HG02763 (cell line): ENCODE results near the gene CILP.
A peak's percentile ranks its signal among the peaks of the same experiment; 100 is the strongest.
"Not testable (repeated sequence)": the region's sequence is repeated elsewhere in the genome, so short reads cannot be mapped to it uniquely, and the experiment has no call there.

Experiments used
- ATAC-seq: cut with Tn5 transposase; IDR thresholded peaks from one replicate; pipeline ENCODE4 v1.9.1; 2021; ENCODE audit warnings: mild to moderate bottlenecking, moderate library complexity; ENCODE audit not compliant: unreplicated experiment

Gene CILP

DNA sequence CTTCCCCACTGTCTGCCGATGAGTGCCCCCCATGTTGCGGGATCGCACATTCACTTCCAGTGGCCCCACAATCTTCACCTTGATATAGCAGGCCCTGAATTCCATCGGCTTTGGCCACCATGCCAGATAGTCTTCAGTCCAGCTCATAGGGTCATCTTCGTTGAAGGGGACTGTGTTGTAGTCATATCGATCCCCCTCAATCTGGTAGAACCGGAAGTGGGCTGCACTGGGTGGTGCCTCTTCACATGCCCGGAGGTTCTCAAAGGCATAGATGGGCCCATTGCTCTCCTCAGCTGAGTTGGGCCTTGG is 14.0 kb downstream of the CILP start:
- ATAC-seq: no peak

DNA sequence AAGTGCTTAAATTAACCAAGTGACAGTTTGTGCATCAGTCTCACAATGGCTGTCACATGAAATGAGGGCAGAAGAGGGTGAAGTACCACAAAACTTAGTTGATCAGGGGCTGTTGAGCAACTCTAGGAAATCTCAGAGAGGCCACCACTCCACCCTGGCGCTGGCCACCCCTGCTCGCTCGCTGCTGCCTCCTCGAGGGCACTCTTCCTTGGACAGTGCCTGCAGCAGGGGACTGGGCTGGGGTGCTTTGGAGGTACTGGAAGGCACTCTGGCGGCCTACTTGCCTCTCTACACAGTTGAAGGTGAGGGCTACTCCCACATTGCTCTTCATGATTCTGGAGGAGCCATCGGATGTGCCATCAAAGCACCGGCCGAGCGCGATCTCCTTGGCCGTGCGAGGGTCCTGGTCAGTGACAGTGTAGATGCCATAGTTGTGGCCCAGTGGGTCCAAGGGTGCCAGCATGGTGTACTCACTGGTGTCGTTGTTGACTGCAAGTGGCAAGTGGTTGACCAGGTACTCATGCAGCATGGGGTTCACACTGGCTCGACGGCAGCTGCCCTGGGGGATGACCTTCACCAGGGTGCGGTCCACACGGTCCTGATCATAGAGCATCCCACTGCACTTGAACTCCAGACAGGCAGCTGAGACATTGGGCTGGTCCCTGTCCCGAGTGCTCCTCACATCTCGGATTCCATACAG is 14.5 kb downstream of the CILP start:
- no peak for ATAC-seq

DNA sequence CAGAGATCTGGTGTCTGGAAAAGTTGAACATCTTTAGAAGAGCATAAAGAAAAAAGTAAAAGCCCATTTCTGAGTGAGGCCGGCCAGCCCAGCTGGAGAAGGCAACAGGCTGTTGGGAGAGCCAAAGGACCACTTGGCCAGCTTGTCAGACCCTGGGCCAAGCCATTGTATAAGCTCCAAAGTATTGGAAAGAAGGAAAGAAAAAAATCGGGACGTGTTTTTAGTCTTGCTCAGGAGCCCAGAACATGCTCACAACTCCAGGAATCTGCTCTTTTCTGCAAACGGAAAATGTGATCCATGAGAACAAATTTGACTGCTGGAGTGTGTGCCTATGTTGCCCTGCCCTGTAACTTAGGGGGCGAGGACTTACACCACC is 15.7 kb downstream of the CILP start:
- no peak for ATAC-seq

DNA sequence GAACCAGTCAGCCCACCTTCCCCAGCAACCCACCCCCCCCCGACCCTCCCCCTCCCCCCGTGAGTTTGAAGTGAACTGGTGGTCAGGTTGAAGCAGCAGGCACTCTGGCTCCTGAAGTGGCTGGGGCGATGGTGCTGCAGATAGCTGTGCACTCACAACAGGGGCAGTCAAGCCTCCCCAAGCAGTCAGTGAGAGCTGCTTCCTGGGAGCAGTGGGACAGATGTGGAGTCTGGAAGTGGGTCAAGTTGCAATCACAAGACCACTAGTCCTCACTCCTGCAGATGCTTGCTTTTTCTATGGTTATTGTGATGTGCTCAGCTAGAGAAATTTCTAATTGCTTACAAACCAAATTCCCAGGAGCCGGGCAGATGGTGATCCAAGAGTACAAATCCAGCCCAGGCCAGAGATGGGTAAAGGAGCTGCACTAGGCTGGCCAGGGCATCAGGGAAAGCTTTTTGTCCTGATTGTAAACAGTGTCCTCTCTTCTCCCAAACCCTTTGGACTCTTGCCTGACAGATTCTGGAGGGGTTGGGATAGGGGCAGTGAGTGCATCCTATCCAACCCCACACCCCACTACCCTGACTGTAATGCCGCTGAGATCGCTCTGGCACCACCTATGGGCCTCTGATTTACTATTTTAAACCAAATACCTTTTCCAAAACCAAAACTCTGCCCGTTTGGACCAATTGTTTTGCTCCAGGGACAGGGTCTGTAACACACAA is 16.3 kb downstream of the CILP start:
- no peak for ATAC-seq

DNA sequence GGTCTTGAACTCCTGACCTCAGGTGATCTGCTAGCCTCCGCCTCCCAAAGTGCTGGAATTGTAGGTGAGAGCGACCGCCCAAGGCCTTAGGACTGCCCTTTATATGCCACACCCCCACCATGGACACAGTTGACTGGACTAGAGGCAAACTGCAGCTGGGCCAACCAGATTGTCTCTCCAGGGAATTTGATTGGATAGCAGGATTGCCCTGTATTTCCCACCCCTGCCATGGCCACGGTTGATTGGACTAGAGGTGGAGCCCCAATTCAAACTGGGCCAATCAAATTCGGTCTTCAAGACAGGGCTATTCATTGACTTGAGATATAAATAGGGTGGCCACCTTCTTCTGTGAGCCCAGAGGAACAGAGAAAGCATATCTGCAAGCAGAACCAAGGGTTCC is 19.3 kb downstream of the CILP start:
- ATAC-seq: no peak

DNA sequence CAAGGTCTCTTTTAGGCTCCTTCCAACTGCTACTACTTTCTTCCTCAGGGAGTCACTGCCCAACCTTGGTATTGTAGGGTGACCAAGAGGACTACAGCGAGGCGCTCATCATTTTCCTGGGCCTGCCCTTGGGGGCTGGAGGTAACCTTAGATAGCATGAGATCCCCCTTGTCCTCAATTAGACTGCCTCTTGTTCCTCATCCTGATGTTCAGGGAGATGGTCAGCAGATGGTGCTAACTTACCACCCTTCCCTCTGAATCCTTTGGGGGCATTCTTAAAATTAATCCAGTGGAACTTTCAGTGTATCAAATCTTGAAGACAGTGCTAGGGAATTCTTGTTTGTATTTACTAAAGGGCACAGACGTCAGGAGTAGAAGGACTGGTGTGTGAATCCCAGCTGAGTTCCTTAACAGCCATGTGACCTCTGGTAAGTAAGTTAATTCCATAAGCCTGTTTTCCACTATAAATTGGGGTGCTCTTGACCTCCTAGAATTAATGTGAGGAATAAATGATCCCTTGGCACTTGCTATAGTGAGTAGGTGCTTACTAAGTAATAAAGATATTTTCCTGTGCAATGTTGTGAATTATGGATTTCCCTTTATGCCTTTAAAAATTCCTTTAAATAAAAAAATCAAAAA is 22.1 kb downstream of the CILP start:
- ATAC-seq: no peak

DNA sequence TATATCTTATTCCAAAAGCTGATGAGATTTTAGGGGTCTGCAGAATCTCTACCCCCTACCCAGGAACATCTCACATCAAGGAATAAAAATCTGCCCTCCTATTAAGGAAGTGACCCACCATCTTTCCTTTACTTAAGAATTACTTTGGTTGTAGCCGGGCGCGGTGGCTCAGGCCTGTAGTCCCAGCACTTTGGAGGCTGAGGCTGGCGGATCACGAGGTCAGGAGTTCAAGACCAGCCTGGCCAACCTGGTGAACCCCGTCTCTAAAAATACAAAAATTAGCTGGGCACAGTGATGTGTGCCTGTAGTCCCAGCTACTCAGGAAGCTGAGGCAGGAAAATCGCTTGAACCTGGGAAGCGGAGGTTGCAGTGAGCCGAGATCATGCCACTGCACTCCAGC is 22.8 kb downstream of the CILP start:
- ATAC-seq: not testable (repeated sequence)

DNA sequence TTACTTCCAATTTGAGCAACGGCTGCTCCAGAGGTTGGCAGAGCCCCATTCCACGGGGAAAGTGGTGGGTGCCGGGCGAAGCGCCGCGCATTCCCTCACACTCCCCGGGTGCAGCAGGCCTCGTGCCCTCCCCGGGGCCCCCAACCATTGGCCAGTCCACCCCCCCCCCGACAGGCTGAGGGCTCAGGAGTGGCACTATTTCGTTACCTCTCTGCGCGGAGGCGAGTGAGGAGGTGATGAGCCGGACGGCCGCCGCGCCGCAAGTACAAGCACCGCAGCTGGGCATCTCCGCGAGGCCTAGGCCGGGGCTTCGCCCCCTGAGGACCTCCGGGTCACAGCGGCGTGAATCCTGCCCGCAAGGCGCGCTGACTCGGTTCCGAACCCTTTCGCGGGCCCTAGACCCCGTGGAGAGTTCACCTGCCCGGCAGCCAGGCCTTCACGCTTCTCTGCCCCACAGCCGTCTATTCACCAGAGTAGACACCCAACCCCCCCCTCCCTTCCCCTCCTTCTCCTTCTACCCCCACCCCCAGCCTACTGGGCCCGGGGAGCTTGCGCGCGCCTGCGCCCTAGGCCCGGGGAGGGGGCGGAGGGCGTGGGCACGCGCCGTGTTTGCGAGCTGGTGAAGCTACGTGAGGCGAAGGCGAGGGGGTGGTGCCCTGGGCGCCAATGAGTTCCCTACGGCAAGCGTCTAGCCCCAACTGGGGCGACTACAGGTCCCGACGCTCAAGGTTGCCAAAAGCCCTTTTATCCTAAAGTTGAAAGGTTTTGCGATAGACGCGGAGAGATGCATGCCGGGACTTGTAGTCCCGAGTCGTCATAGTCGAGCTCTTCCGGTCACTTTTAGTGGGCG is 26.2 kb downstream of the CILP start, which contains the start of gene CLPX:
Gene CLPX, minus strand, starts transcription at position 475 of the 850 bp plus-strand sequence. Its CDS starts 189 bp downstream, at position 286.
- ATAC-seq: peak; percentile 78

DNA sequence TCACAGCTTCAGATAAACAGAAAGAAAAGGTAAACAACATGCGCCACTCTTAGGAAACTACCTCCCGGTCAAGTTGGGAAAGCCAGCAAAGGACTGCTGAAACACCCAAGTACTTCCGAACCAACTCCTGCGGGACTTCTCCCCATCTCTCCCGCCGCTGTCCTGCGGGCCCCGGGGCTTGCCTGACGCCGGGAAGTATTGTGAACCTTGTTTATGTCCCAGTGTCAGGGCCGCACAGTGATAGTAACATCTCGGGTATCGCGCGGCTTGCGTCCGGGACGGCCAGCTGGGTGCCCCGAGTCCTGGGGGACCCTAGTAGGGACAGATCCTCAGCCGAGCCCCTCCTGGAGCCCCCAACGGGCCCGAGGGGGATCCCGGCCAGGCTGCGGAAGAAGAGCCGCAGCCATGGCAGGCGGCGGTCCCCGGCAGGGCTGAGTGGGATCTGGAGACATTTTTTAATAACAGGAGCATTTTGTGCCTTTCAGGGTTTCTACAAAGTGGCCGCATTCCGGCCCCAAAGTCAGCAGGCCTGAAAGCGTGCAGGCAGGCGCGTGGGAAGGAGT is 26.9 kb downstream of the CILP start:
- ATAC-seq: no peak

DNA sequence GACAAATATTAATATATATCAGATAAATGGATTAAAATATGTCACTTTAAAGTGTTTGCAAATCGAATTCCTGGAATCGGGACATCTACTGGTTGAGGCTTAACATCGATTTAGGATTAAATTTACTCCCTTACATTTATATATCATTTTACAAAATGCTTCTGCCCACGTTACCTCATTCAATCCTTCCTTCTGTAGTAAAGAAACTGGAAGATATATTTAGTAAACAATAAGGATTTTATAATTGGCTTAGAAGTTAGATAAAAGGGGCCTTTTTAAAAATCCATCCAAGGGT is 27.5 kb downstream of the CILP start:
- no peak for ATAC-seq

DNA sequence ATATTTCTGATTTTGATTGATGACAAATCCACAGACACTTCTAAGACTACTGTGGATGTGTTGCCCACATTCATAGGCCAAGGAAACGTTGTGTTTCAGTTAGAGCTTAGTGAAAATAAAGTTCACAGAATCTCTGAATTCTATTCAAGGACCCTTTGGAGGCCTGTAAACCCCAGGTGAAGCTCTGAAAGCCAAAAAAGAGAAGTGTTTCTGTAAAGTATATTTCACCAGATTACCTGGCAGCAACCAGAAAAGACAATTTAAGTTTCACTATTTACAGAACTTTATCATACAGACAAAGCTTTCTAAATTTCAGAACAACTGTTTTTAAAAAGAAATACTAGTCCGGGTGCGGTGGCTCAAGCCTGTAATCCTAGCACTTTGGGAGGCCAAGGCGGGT is 28.7 kb downstream of the CILP start:
- ATAC-seq: no peak

DNA sequence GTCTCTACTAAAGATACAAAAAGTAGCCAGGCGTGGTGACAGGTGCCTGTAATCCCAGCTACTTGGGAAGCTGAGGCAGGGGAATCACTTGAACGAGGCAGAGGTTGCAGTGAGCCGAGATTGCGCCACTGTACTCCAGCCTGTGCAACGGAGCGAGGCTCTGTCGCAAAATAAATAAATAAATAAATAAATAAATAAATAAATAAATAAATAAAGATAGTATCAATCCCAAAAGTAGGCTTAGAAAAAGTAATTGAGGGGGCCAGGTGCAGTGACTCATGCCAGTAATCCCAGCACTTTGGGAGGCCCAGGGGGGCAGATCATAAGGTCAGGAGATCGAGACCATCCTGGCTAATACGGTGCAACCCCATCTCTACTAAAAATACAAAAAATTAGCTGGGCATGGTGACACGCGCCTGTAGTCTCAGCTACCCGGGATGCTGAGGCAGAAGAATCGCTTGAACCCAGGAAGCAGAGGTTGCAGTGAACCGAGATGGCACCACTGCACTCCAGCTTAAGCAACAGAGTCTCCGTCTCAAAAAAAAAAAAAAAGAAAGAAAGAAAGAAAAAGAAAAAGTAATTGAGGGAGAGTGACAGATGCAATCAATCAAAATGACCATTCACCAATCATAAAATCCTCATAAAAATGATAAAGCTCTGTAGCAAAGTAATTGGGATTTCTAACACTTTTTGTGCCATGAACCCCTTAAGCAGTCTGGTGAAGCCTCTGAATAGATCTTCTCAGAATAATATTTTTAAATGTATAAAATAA is 29.5 kb downstream of the CILP start:
- not testable (repeated sequence) for ATAC-seq

DNA sequence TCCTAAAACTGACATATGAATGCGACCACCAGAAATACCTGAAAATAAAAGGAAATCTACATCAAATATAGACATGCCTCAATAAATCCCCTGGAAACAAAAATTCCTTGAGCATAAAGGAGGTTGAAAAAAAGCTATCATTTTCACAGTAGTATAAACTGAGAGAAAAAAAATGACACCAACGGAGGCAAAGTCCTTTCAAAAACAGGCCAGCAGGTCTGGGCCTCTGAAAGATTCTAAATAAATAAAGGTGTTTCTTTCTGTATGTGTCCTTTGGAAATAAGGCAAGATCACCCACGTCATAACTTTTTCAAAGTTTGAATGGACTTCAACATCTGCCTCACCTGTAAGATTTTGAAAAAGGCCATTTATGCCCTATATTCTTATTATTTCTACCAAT is 31.1 kb downstream of the CILP start:
- no peak for ATAC-seq

DNA sequence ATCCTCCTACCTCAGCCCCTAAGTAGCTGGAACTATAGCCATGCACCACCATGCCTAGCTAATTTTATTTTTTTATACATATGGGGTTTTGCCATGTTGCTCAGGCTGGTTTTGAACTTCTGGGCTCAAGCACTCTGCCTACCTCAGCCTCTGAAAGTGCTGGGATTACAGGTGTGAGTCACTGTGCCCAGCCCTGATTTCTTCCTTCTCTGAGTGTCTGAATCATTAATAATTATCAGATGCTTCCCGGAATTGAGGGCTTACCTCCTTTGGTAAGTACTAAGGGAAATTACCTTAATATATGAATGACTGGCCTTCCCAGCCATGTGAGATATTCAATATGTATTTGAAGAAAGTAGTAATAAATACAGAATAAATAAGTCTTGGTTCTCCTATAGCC is 33.4 kb downstream of the CILP start:
- no peak for ATAC-seq

DNA sequence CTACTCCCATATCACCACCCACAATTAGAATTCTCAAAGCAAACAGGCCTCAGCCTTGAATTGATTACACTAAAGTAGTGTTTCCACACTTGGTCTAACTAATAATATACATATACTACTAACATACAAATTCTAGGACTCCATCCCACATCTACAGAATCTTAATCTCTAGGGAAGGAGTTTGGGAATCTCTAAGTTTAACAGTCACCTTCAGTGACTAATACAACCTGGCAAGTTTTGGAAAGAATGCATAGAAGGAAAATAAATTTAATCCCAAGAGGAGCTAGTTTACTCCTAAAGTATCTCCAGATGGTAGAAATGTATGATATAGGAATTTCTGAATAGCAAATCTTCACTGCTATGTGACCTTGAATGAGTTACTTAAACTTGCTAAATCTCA is 35.2 kb downstream of the CILP start:
- ATAC-seq: no peak

DNA sequence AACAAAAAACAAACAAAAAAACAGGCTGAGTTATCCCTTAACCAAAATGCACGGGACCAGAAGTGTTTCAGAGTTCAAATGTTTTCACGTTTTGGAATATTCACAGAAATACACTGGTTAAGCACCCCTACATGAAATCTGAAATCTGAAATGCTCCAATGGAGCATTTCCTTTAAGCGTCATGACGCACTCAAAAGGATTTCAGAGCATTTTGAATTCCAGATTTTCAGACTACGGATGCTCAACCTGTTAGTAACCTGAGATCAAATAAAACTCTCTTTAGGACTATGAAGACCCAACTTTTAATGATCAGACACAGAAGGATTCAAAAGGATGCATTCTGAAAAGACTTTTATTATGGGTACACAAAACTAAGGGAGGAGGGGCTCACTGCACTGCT is 35.8 kb downstream of the CILP start:
- ATAC-seq: no peak

DNA sequence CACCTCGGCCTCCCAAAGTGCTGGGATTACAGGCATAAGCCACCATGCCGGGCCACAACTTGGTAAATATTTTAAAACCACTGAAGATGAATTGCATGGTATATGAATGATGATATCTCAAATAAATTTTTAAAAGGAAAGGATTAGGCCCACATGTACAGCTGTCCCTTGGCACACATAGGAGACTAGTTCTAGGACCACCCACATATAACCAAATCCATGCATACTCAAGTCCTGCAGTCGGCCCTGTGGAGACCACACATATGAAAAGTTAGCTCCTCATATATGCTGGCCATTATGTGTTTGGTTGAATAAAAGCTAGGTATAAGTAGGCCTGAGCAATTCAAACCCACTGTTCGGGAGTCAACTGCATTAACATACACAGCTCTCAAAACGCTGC is 36.8 kb downstream of the CILP start:
- ATAC-seq: no peak

DNA sequence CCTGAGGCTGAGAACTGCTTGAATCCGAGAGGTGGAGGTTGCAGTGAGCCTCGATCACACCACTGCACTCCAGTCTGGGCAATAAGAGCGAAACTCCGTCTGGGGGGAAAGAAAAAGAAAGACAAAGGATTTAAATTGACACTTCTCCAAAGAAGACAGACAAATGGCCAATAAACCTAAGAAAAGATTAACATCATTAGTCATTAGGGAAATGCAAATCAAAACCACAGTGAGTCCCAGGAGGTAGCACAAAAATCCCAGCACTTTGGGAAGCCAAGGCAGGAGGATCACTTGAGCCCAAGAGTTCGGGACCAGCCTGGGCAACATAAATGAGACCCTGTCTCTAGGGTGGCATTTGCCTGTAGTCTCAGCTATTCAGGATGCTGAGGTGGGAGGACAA is 38.7 kb downstream of the CILP start:
- ATAC-seq: no peak

DNA sequence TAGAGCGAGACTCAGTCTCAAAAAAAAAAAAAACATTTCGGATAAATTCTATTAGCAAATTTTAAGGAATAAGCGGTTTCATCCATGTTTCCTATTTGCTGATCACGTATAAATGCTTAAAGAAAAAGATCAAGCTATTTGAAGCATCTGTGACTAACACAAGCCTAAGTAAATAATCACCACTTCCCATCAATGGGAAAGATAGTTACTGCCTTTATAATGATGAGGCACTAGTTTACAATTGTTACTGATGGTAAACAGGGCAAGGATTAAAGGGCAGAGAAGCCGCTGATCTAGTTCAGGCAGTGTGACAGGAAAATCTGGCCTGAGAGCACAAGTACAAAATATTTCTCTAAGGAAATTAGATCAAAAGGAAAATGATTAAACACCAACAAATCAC is 39.8 kb downstream of the CILP start:
- no peak for ATAC-seq

DNA sequence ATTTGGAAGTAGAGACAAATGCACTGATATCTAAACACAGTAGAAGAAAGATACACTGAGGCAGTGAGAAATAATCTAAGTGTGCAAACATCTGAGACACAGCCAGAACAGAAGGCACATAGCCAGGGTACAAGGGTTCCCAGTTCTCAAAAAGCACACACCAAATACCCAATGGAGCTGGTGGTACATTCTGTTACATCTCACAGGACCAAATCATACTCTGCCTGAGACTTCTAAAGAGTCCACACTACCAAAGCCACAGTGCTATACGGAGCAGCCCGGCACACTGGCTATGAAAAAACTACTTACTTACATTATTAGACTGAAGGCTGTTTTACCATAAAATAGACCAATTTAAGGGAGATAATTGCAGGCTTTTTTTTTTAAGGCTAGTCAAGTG is 45.4 kb downstream of the CILP start:
- ATAC-seq: no peak

DNA sequence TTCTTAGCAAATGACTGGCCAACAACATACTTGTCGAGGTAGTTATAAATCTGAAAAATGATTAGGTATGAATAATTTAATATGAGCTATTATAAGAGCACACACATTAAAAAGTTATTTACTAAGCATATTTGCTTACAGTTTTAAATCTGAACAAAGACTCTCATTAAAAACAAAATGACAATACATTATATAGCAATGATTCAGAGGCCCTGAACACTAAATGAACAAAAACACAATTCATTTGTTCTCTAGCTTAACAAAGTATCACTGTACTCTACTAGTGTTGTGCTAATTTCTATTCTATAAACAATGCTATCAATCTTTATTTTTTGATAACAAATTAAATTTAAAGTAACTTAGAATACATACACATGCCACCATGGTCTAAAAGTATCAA is 47.1 kb downstream of the CILP start:
- ATAC-seq: no peak
